Liver (tissue), 3 donors: ENCODE data around the gene INPP5E.

Experiments used
- EGR1 ChIP-seq, 2 donors: IDR thresholded peaks; 2 replicates each; pipeline ENCODE4 v1.6.1; 2016 to 2018; ENCODE audit warnings: antibody characterized with exemption in 2 of 2, low read depth in 2 of 2
- HNF4A ChIP-seq, 2 donors: conservative IDR thresholded peaks; 2 replicates each; pipeline ENCODE4 v1.6.1; 2016; ENCODE audit warnings: antibody characterized with exemption in 2 of 2, mild to moderate bottlenecking in 2 of 2
- JUND ChIP-seq, 2 donors: IDR thresholded peaks; 2 replicates each; pipeline ENCODE4 v1.6.1; 2016; ENCODE audit warnings: antibody characterized with exemption in 2 of 2
- MAX ChIP-seq: IDR thresholded peaks from 2 replicates; pipeline ENCODE4 v1.6.1; 2016; ENCODE audit warnings: antibody characterized with exemption
- RAD21 ChIP-seq, 2 donors: IDR thresholded peaks; 2 replicates each; pipeline ENCODE4 v1.6.1; 2016; ENCODE audit warnings: antibody characterized with exemption in 2 of 2, mild to moderate bottlenecking in 2 of 2
- RXRA ChIP-seq, 2 donors: IDR thresholded peaks; 2 replicates each; pipeline ENCODE4 v1.6.1; 2017 to 2018; ENCODE audit warnings: antibody characterized with exemption in 2 of 2, mild to moderate bottlenecking in 1 of 2
- TAF1 ChIP-seq: conservative IDR thresholded peaks from 2 replicates; pipeline ENCODE4 v1.6.1; 2016; ENCODE audit warnings: antibody characterized with exemption, mild to moderate bottlenecking
- YY1 ChIP-seq: IDR thresholded peaks from 2 replicates; pipeline ENCODE4 v1.6.1; 2016; ENCODE audit warnings: antibody characterized with exemption, mild to moderate bottlenecking
- ZBTB33 ChIP-seq: IDR thresholded peaks from 2 replicates; pipeline ENCODE4 v1.6.1; 2016; ENCODE audit warnings: antibody characterized with exemption
- TF ChIP-seq, protein P1 (sequence below): fragments of 150-350 bp; IDR thresholded peaks from 2 replicates; pipeline ENCODE4 v1.5.1; 2017; ENCODE audit warnings: improper control_type of control experiment, low read depth, low read length; ENCODE audit not compliant: missing input control
- TF ChIP-seq, protein P2 (sequence below): IDR thresholded peaks from 2 replicates; pipeline ENCODE4 v1.6.1; 2016; ENCODE audit warnings: antibody characterized with exemption, mild to moderate bottlenecking
- donor health status: healthy.
- donor health status: healthy.

DNA sequence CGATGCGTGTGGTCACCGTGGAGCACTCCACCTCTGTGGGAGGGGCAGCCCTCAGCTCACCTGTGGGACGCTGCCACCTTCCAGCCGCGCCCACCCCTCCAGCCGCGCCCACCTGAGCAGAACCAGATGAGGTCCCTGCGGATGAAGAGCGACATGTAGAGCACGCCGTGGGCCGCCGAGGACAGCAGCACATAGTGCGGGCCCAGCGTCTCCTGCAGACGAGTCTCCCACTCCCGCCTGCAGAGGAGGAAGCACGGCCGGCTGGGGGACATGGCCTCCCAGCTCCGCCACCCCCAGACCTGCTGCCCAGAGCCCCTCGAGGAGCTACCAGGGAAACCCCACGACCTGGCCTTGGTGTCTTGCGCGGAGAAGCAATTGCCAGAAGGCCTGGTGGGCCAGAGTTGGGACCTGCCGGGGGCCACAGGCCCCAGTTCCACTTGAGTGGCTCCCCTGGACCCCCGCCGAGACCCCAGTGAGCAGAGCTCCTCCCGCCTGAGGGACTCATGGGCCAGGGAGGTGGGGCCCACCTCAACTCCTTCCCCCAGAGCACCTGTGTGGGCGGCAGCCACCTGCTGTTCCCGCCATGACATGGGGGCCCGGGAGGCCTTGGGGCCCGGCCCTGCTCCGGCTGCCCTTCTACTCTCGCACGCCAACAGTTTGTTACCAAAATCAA lies 6.5 kb downstream of the INPP5E start:
- TF ChIP-seq, protein P1, sequence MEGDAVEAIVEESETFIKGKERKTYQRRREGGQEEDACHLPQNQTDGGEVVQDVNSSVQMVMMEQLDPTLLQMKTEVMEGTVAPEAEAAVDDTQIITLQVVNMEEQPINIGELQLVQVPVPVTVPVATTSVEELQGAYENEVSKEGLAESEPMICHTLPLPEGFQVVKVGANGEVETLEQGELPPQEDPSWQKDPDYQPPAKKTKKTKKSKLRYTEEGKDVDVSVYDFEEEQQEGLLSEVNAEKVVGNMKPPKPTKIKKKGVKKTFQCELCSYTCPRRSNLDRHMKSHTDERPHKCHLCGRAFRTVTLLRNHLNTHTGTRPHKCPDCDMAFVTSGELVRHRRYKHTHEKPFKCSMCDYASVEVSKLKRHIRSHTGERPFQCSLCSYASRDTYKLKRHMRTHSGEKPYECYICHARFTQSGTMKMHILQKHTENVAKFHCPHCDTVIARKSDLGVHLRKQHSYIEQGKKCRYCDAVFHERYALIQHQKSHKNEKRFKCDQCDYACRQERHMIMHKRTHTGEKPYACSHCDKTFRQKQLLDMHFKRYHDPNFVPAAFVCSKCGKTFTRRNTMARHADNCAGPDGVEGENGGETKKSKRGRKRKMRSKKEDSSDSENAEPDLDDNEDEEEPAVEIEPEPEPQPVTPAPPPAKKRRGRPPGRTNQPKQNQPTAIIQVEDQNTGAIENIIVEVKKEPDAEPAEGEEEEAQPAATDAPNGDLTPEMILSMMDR = no peak
- TF ChIP-seq MAX (no peak), ZBTB33 (no peak), YY1 (no peak), EGR1 (IDR thresholded peaks at IDR 0.05; ENCODE audit: low read depth in 2 of 2) (no peak), JUND (IDR thresholded peaks at IDR 0.05) (no peak), TAF1 (no peak), RAD21 (IDR thresholded peaks at IDR 0.05) (no peak), HNF4A (conservative IDR thresholded peaks at IDR 0.05) (no peak), RXRA (IDR thresholded peaks at IDR 0.05) (no peak)
- TF ChIP-seq, protein P2, sequence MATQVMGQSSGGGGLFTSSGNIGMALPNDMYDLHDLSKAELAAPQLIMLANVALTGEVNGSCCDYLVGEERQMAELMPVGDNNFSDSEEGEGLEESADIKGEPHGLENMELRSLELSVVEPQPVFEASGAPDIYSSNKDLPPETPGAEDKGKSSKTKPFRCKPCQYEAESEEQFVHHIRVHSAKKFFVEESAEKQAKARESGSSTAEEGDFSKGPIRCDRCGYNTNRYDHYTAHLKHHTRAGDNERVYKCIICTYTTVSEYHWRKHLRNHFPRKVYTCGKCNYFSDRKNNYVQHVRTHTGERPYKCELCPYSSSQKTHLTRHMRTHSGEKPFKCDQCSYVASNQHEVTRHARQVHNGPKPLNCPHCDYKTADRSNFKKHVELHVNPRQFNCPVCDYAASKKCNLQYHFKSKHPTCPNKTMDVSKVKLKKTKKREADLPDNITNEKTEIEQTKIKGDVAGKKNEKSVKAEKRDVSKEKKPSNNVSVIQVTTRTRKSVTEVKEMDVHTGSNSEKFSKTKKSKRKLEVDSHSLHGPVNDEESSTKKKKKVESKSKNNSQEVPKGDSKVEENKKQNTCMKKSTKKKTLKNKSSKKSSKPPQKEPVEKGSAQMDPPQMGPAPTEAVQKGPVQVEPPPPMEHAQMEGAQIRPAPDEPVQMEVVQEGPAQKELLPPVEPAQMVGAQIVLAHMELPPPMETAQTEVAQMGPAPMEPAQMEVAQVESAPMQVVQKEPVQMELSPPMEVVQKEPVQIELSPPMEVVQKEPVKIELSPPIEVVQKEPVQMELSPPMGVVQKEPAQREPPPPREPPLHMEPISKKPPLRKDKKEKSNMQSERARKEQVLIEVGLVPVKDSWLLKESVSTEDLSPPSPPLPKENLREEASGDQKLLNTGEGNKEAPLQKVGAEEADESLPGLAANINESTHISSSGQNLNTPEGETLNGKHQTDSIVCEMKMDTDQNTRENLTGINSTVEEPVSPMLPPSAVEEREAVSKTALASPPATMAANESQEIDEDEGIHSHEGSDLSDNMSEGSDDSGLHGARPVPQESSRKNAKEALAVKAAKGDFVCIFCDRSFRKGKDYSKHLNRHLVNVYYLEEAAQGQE = no peak
